ENCODE measurements around the gene RABEP2.
"Not testable (repeated sequence)": the region's sequence is repeated elsewhere in the genome, so short reads cannot be mapped to it uniquely, and the experiment has no call there.

RABEP2 gene

DNA sequence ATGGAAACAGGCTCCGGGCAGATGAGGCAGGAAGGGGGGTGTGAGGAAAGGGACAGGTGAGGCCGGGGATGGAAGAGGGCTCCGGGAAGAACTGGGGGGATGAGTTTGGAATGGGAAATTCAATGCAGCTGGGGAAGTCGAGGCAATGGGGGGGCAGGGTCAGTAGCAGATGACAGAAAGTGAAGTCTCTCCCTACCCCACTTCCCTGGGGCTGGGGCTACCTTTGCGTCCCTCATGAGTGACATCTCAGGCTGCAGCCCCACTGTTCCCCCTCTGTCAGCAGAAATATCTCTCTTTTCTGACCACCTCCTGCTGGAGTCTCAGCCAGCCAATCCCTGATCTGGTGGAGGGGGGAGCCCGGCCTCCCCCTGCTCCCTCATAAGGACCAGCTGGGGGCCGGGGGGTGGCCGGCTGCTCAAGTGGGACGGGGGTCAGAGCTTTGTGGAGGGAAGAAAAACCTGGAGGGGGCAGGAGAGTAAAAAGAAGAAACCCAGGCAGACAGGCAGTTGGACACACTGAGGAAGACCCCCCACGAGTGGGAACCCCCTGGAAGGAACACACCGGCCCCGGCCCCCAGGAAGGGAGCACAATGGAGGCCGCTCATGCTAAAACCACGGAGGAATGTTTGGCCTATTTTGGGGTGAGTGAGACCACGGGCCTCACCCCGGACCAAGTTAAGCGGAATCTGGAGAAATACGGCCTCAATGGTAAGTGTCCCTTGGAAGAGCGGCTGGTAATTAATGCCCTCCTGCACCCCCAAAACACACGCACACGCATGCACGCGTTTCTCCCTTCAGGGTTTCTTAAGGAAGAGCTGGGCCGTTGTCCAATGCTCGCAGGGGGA, 46.7 kb downstream of the RABEP2 start, which contains the start of gene ATP2A1:
TSS of gene ATP2A1 (plus strand) at position 406 of the 844 bp plus-strand sequence. CDS start at position 590, 184 bp downstream.
- no peak for DNase-seq

DNA sequence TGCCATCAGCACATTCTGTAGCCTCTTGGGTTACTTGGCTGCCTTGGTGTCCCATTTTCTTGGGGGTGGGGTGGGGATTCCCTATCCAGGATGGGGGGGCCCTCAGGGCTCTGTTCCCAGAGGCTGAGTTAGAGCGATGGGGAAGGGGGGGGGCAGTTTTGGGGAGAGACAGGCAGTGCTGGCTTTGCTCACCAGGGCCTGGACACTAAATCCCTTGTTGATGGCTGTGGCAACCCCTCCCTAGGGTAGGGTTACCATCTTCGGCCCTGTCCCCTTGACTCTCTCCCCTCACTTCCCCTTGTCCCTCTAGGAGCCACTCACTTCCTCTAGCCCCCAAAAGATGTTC, 47.4 kb downstream of the RABEP2 start:
- no peak for DNase-seq

DNA sequence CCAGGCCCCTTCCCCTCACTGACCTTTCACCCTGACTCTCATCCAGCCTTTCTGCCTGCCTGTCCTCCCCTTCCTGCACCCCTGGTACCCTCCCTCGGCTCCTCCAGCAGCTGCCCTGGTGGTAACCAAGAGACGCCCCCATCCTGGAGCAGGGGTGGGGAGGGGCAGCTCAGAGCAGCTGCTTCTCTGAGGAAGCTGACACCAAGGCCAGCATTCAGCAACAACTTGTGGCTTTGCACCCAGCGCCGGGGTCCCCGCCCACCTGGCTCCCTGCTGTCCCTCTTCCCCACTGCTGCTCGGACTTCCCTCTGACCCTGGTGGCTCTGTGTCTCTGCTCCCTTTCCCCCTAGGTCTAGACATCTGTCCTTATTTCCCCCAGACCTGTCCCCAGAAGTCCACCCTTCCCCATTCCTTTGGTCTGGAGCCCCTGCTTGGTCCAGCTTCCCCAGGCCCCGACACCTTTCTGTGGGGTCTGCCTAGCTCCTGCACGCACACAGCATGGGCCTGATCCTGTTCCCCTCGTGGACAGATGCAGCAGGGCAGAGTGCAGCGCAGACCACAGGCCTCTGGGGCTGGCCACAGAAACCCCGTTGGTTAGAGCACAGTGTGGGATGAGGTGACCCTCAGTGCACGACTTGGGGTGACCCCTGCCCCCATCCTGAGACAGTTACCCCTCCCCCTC, 47.9 kb downstream of the RABEP2 start:
- no peak for DNase-seq

DNA sequence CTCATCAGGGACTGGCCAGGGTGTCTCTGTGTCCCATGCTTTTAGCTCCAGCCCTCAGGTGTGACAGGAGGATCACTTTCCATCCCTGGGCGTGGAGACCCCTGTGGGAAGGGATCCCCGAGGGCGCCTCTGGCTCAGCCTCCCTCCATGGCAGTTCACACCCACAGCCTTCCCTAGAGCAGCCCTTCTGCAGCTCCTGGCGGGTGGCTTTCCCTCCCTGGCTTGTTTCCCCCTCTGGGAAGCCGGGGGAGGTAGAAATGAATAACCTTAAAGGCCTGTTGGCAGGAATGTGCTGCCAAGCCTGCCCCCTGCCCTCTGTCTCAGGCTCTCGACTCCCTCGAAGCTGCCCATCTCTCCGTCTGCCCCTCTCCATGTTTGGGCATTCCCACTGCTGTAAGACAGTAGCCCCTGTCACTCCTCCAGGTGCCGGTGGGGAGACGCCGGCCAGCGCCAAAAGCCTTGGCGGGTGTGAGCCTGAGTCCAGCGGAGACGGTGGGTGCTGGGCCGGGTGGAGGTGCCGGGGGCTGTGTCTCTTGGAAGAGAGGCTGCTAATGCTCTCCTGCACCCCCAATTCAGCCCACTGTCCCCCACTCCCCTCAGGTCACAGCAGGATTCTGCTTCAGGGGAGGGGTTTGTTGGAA, 48.9 kb downstream of the RABEP2 start:
- DNase-seq, result no peak

DNA sequence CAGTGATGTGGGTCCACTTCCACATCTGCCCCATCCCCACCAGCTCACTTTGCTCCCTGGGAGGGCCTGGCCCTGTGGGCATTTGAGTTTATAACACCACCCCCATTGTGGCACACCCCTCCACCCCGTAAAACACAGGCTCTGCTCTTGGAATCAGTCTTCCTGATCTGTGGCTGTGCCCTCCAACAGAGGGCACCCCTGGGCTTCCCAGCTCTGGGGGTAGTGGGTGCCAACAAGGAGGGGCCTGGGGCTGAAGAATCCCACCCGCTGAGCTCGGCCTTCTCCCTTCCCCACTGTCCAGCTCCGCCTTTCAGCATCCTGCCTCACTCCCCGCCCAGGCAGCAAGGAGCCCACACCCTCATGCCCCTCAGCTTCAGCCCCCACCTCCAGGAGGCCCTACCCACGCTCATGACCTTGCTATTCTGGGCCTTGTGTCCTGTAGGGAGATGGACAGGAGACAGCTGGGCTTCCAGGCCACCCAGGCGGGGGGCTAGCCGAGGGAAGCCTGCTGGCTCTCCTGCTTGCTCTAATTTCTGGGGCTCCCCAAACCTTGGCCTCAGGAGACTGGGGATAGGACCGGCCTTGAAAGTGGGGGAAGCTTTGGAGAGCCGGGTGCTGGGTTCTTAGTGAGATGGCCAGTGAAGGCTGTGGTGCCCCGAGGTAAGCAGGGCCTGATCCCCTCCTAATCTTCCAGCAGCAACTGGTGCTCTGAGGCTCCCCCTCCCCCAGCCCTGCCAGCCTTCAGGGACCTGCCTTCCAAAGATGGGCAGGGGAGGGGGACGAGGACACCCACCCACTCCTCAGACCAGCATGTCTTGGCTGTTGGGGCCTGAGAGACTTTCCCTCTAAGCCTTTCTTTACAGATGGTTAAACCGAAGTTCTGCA, 49.7 kb downstream of the RABEP2 start:
- DNase-seq, result no peak

DNA sequence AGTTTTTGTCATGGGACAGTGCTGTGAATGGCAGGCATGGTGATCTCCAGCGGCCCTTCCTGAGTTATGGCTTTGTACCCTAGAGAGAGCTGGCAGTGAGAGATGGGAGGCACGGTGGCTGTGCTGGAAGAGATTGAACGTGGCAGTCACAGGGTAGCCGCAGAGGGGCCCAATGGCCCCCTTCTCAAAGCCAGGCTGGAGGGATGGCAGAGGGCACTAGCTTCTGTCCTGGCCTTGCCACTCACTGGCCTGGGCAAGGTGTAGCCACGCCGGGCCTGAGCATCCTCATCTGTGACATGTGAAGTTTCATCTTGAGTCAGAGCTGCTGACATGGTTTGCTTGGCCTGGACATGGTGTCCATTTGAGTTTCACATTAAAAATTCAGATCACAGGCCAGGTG, 50.6 kb downstream of the RABEP2 start:
- DNase-seq, result no peak

DNA sequence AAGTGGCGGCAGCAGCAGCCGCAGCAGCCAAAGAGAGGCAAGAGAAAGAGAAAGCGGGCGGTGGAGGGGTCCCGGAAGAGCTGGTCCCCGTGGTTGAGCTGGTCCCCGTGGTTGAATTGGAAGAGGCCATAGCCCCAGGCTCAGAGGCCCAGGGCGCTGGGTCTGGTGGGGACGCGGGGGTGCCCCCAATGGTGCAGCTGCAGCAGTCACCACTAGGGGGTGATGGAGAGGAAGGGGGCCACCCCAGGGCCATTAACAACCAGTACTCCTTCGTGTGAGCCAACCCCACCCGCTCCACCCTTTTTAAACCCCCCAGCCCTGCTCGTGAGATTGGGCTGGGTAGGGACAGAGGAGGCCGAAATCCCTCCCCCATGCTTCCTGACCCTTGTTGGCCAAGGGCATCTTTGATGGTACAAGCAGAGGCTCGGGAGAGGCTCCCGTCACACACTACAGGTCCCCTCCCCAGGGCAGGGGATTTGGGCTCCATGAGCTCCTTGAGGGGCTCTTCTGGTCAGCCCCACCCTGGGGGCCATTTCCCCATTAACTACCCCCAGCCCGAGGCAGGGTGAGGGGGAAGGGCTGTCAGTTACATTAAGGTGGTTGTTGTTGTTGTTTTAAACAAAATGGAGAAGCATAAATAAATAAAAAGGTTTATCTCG, 51.4 kb downstream of the RABEP2 start:
- DNase-seq, result no peak

DNA sequence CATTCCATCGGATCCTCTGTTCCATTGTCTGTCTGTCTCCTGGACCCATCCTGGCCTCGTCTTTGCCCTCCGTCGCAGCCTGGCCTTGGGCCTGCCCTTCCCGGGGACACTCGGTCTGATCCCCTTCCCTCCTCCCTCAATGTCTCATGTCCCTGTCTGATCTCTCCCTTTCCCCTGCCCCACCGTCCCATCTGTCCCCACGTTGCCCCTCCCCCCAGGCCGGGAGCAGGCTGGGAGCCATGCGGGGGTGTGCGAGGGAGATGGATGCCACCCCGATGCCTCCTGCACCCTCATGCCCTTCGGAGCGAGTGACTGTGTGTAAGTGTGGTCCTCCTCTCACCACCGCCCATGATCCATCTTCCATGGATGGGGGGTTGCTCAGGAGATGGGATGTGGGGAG, 52.1 kb downstream of the RABEP2 start:
- DNase-seq, result no peak

DNA sequence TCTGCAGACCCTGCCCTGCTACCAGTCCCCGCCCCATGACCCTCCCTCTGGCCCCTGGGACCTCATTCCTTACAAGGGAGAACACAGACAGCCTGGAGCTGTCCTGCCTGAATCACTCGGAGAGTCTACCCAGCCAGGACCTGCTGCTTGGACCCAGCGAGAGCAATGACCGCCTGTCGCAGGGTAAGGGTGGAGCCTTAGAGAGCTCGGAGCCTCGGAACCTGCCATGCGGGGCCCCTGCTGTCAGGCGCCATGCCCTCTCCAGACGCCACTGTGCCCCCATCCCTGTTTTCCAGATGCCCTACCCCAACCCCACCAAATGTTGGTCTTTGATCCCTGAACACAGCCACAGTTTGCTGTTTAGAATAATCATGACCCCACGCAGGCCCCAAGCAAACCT, 55.8 kb downstream of the RABEP2 start:
- no peak for DNase-seq

DNA sequence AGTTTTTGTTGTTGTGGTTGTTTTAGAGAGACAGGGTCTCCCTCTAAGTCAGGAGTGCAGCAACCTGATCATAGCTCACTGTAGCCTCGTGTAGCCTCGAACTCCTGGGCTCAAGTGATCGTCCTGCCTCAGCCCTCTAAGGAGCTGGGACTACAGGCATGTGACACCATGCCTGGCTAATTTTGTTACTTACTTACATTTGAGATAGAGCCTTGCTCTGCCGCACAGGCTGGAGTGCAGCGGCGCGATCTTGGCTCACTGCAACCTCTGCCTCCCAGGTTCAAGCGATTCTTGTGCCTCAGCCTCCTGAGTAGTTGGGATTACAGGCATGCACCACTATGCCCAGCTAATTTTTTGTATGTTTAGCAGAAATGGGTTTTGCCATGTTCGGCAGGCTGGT, 57.4 kb downstream of the RABEP2 start:
- not testable (repeated sequence) for DNase-seq

DNA sequence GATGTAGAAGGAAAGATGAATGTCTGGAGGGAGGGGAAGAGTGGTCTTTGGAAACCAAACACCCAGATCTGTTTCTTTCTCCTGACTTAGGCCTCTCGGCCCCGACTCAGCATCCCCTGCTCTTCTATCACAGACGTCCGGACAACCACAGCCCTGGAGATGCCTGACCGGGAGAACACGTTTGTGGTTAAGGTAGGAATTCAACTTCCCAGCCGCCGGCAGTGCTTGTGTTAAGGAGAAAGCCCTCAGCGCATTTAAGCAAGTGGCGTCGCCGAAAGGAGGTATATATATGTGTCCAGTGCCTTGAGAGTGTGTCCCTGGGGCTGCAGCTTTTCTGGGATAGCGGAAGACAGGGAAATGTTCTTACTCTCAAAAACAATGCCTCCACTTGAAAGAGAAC, 57.8 kb downstream of the RABEP2 start:
- no peak for DNase-seq

DNA sequence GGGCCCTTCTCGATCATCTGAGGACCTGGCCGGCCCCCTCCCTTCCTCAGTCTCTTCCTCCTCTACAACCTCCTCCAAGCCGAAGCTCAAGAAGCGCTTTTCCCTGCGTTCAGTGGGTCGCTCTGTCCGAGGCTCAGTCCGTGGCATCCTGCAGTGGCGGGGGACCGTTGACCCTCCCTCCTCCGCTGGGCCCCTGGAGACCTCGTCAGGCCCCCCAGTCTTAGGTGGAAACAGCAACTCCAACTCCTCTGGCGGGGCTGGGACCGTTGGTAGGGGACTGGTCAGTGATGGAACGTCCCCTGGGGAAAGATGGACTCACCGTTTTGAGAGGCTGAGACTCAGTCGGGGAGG, 58.6 kb downstream of the RABEP2 start:
- DNase-seq, result no peak

DNA sequence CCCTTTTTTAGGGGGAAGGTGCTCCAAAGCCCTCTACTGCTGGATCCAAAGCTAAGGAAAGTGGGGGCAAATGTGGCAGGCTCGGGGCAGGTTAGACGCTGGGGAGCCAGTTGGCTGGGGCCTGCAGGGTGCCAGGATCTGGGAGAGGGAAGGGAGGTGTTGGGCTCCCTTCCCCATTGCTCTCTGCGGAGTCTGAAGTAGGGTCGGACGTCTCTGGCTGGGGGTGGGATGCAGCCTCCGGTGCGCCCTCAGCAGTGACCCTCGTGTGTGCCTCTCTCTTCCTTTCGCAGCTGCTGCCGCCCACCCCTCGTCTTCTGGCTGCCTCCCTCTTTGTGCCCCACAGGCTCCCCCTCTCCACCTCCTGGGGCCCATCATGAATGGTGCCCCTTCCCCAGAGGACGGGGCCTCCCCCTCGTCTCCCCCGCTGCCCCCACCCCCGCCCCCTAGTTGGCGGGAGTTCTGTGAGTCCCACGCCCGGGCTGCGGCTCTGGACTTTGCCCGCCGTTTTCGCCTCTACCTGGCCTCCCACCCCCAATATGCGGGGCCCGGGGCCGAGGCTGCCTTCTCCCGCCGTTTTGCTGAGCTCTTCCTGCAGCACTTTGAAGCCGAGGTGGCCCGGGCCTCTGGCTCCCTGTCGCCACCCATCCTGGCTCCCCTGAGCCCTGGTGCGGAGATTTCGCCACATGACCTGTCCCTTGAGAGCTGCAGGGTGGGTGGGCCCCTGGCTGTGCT, 59.1 kb downstream of the RABEP2 start:
- DNase-seq, result no peak

DNA sequence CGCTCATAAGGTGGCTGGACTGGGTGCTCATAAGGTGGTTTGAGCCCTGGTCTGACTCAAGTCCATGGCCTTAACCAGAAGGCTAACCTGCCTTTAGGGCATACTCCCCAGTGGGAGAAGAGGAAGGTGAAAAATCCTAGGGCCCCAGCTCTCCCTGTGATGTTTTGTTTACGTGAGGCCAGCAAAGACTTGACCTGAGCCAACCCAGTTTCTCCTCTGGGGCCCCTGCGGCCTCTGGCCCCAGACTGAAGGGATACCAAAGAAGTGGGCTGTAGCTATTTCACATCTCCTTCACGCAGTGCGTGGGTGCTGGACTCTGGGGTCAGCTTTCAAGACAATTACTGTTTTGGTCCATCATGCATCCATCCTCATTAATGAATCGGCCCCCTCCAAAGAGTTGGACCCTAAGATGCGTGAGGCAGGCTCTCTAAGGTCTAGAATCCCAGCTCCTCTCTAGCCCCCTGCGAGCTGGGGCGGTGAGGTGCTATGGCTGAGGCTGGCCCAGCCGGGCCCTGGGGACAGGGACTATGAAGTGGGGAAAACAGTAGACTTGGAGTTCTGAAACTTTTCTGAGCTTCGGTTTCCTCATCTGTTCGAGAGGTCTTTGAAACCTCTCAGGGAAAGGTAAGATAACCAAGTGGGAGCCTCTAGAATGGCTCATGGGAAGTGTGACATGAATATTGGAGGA, 59.9 kb downstream of the RABEP2 start:
- DNase-seq, result no peak

DNA sequence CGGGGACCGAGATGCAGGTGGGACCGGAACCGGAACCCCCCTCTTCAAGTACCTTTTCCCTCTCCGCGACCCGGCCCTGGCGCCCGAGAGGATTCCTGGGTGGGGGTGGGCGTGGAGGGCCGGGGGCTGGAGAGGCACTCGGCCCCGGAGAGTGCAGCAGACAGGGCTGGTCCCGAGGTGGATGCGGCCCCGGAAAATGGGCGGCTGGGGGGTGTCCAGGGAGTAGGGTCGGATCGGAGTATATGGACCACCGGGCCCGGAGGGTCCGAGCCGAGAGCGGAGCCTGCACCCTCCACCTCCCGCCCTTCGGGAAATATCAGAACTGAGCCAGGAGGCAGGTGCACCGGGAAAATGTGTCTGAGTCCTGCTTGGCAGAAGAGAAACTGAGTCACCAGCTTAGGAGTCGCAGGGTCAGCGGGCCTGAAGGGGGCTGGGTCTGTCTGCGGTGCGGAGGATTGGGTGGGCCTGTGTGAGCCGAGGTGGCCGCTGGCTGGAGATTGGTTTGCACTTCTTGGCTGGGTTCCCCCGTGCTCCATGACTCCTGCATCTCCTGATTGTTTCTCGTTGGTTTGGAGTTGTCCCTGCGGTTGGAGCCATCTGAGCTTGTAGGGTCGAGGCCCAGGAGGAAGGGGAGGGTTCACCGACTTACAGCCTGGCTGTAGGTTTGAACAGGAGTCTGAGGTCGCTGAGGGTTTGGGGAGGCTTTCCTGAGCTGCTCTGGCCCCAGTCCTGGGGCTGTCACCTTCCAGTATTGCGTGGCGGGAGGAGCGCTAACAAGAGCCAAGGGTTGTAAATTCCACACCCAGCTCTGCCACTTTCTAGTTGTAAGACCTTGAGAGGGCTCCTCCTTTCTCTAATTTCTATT, 60.9 kb downstream of the RABEP2 start:
- no peak for DNase-seq

DNA sequence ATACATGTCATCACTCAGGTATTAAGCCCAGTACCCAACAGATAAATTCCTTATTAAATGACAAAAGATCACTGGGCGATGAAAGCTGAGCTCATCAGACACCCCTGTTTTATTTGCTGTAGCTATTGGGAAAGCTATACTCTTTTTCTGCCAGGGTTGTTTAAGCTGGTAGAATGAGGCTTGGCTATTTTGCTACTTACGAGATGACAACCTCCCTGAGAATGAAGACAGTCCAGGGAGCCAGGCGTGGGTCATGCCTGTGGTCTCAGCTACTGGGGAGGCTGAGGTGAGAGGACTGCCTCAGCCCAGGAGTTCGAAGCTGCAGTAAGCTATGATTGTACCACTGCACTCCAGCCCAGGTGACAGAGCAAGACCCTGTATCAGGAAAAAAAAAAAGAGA, 65.7 kb downstream of the RABEP2 start:
- no peak for DNase-seq

DNA sequence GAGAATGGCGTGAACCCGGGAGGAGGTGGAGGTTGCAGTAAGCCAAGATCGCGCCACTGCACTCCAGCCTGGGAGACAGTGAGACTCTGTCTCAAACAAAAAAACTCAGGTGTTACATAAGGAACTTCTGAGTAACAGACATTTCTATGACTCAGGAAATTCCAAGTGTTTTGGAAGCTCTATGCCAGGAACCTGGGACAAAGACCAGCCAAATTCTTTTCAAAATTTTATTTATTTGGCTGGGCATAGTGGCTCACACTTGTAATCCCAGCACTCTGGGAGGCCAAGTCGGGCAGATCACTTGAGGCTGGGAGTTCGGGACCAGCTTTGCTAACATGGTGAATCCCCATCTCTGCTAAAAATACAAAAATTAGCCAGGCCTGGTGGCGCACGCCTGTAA, 66.6 kb downstream of the RABEP2 start:
- no peak for DNase-seq

All from GF-D8 (cell line).